Measurements from ENCODE around the gene OR4X1.
"Not testable (repeated sequence)": the region's sequence is repeated elsewhere in the genome, so short reads cannot be mapped to it uniquely, and the experiment has no call there.

The OR4X1 gene, protein sequence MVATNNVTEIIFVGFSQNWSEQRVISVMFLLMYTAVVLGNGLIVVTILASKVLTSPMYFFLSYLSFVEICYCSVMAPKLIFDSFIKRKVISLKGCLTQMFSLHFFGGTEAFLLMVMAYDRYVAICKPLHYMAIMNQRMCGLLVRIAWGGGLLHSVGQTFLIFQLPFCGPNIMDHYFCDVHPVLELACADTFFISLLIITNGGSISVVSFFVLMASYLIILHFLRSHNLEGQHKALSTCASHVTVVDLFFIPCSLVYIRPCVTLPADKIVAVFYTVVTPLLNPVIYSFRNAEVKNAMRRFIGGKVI

DNA sequence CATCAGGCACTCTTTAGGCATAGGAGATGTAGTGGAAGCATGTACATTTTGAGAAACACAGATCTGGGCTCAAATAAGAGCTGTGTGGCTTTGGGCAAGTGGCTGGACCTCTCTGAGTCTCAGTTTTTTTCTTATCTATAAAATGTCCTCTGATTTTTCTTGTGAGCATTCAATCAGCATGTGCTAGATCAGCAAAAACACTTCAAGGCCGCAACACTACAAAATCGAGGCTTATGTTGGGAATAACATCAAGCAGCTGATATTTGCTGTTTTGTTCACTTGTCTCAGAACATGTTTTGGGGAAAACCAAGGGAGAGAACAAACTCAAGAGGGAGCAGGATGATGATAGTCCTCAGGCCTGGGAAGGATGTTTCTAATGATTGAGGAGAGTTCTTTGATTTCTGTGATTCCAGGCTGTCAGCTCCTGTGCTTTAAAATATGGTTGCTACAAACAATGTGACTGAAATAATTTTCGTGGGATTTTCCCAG lies at the start of gene OR4X1:
Gene OR4X1 (plus strand): TSS at position 439 of the 489 bp plus-strand sequence. CDS start 0 bp downstream, at position 439.
- no peak for DNase-seq

DNA sequence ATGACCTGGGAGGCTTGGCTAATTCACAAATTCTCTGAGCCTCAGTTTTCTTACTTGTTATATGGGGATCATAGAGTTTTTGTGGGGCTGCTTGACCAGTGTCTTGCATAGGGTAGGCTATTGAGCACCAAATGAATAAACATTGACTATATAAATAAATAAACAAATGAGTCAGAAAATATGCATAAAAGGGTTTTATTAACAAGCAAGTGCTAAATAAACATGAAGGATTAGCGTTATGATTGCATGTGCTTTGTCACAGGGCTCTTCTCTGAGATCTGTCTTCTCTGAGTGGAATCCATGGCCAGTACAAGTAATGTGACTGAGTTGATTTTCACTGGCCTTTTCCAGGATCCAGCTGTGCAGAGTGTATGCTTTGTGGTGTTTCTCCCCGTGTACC lies 47.2 kb upstream of the OR4X1 start, which contains the start of gene OR4B1:
Gene OR4B1 (plus strand): TSS at position 301 of the 400 bp plus-strand sequence. CDS start 0 bp downstream, at position 301.
- no peak for DNase-seq

DNA sequence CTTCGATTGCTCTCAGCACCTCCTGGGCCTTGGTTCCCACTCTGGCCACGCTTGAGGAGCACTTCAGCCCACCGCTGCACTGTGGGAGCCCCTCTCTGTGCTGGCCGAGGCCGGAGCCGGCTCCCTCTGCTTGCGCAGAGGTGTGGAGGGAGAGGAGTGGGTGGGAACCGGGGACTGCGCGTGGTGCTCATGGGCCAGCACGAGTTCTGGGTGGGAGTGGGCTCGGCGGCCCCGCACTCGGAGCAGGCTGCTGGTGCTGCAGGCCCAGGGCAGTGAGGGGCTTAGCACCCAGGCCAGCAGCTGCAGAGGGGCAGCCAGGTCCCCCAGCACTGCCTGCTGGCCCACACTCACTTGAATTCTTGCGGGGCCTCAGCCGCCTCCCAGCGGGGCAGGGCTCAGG lies 34.9 kb upstream of the OR4X1 start:
- no peak for DNase-seq

DNA sequence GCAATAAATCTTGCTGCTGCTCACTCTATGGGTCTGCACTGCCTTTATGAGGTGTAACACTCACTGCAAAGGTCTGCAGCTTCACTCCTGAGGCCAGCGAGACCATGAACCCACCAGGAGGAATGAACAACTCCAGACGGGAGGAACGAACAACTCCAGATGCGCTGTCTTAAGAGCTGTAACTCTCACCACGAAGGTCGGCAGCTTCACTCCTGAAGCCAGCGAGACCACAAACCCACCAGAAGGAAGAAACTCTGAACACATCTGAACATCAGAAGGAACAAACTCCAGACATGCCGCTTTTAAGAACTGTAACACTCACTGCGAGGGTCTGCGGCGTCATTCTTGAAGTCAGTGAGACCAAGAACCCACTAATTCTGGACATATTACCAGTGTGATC lies 33.6 kb upstream of the OR4X1 start:
- not testable (repeated sequence) for DNase-seq

DNA sequence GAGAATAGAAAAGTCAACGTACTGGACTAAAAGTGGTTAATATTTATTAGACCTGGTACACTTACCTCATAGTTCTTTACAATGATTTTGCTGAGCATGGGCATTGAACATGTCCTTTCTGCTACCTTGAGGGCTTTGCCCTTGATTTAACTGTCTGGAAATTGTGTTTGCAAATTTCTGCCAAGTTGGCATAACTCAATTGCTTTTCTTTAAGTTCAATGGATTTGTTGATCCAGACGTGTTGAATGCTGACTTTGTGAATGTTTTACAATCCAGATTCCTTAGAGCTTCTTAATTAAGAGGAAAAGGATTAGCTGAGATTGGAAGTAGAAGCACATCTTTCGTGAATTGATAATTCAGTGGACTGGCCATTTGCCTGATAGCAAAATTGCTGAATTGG lies 25.9 kb upstream of the OR4X1 start:
- DNase-seq: no peak

DNA sequence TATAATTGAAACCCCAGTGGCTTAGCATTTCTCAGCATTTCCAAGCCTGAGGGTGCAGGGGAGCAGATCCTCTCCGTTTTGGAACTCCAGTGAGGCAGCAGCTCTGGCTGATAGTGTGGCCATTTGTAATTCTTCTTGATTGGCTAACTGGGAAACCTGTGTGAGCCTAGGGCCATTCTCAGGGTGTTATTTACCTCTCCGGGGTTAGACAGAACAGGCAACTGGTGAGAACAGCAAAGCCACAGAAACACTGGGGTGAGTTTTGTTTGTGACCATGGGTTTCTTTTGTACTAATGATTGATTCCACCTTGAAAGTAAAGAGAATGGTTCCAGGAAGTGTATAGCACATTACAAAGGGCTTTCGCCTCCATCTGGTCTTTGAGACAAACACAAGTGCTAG lies 21.2 kb upstream of the OR4X1 start:
- DNase-seq: no peak

DNA sequence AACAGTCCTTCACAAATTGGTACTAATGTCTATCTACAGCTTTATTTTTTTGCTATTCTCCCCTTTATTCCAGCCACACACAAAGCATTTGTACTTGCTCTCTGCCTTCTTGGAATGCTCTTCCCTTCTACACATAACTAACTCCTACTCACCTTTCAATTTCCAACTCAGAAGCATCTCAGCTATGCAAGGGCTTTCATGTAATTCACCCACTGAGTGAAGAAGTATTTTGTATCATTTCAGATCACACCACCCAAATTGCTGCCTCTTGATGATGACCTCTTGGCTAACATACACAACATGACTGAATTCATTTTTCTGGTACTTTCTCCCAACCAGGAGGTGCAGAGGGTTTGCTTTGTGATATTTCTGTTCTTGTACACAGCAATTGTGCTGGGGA lies 18.9 kb upstream of the OR4X1 start, which contains the start of gene OR4X2:
Gene OR4X2 (plus strand): TSS at position 301 of the 400 bp plus-strand sequence. CDS start 0 bp downstream, at position 301.
- DNase-seq: no peak

DNA sequence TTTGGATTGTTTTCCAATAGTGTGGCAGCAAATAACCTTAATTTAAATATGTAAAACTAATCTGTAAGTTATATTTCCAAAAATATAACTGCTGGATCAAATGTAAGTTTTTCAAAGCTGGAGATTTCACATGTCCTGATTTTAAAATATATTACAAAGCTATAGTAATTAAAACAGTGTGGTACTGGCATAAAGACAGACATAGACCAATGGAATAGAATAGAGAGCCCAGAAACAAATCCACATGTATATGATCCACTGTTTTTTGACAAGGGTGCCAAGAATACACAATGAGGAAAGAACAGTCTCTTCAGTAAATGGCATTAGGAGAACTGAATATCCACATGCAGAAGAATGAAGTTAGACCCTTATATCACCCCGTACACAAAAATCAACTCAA lies 14.8 kb upstream of the OR4X1 start:
- DNase-seq: no peak

DNA sequence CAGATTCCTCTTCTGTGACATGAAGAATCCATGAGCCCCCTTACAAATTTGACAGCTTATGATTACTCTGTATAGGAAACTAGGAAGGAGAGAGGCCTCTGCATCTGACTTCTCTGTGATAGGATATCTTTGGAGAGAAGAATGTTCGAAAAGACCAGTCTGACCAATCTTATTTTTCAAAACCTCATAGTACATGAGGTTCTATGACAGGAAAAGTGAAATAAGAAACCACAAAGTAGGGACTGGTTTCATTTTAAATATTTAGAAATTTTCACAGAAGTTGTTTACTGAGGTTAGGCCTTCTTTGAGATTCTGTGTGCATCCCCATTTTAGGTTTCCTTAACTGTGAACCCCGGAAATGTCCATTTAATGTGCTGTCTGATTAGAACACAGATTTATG lies 2.1 kb upstream of the OR4X1 start:
- no peak for DNase-seq

DNA sequence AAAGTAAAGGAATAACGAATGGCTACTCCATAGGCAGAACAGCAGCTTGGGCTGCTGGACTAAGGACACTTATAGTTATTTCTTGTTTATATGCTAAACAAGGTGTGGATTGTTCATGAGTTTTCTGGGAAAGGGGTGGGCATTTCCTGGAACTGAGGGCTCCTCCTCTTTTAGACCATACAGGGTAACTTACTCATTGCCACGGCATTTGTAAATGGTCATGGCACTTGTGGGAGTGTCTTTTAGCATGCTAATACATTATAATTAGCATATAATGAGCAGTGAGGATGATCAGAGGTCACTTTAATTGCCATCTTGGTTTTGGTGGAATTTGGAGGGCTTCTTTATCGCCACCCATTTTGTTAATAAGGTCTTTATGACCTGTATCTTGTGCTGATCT lies 7.0 kb downstream of the OR4X1 start:
- peak; percentile 77 for DNase-seq

DNA sequence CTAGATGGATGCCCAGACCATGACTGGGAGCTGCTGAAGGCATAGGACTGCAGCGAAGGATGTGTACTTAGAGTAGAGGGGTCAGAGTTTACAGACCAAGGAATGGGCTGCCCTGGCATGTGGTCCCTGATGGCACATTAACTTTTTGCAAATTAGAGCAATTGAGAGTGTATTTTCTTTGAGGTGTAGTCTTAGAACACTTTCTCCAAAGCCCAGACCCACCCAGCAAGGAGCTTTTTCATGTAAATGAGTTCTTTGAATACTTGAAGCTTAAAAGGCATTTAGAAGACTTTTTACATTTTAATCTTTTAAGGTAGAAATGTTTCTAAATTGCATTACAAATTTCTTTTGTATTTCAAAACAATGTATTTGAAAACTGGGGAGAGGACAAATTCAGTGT lies 8.9 kb downstream of the OR4X1 start:
- DNase-seq: no peak

DNA sequence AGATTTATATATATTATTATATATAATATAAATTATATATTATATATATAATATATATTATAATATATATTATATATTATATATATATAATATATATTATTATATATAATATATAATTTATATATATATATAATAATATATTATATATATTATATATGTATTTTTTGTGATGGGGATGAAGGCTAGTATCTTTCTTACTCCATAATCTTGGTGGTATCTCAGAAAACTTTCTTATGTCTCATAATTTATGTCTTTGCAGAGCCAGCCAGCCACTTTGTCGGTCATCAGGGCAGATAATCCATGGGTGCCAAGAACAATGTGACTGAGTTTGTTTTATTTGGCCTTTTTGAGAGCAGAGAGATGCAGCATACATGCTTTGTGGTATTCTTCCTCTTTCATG lies 42.3 kb downstream of the OR4X1 start, which contains the start of gene OR4S1:
Gene OR4S1 (plus strand): TSS at position 301 of the 400 bp plus-strand sequence. CDS start 0 bp downstream, at position 301.
- no peak for DNase-seq

DNA sequence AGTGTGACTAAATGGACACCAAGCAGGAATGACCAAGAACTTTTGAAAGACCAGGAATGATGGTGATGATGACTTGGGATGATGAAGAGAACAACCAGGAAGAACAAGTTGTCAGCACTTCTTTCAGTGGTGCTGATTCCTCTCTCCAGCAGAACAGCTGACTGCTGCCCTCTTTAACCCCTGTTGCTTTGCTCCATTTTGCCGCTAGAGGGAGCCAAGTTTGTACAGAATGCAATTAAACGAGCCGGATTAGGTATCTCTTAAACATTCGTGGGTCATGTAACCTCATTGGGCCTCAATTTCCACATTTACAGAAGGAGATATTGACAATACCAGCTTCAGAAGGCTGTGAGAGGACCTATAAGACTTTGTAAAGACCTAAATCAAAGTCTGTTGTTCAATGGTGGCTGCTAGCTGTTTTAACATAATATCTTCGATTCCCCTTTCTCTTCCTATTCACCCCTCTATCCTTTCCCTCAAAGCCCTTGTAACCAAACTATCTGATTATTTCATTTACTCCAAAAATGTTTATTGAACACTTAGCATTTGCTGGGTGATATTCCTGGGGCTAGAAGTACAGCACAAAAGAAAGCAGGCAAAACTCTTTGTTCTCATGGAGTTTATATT lies 44.2 kb downstream of the OR4X1 start:
- peak; percentile 85 for DNase-seq

DNA sequence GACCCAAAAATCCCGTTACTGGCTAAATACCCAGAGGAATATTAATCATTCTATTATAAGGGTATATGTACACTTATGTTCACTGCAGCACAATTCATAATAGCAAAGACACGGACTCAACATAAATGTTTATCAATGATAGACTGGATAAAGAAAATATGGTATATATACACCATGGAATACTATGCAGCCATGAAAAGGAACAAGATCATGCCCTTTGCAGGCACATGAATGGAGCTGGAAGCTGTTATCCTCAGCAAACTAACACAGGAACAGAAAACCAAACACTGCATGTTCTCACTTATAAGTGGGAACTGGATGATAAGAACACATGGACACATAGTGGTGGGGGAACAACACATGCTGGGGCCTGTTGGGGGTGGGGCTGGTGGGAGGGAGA lies 49.9 kb downstream of the OR4X1 start:
- DNase-seq: not testable (repeated sequence)

All from OCI-M1 (cell line).